HEK293T (cell line): ENCODE results near the gene TBC1D17.

Source experiments
- CTCF ChIA-PET: fragments of 350-600 bp; formaldehyde crosslinking; extraction: SDS; loops from one replicate; lab custom pipeline; 2021; ENCODE audit warnings: antibody characterized with exemption, inconsistent platforms; lab: Yijun Ruan, JAX
- POLR2A ChIA-PET: fragments of 350-600 bp; formaldehyde crosslinking; extraction: SDS; loops from one replicate; lab custom pipeline; 2020; ENCODE audit warnings: antibody characterized with exemption, inconsistent platforms; lab: Yijun Ruan, JAX
- DNase-seq: peaks from one replicate; pipeline ENCODE4 v3.0.0; 2012; ENCODE audit warnings: mixed read lengths; ENCODE audit errors: extremely low spot score
- ARNT ChIP-seq: fragments of 450-650 bp; IDR thresholded peaks from 2 replicates; pipeline ENCODE4 v1.6.1; 2017; ENCODE audit warnings: mild to moderate bottlenecking
- BHLHE40 ChIP-seq: fragments of 450-650 bp; IDR thresholded peaks from 2 replicates; pipeline ENCODE4 v1.6.1; 2016; ENCODE audit warnings: mild to moderate bottlenecking, moderate library complexity, borderline replicate concordance
- CTBP1 ChIP-seq: fragments of 450-650 bp; IDR thresholded peaks from 2 replicates; pipeline ENCODE4 v1.6.1; 2016; ENCODE audit warnings: borderline replicate concordance
- ELF4 ChIP-seq: fragments of 450-650 bp; IDR thresholded peaks from 2 replicates; pipeline ENCODE4 v1.6.1; 2017; ENCODE audit warnings: antibody characterized with exemption
- FOXA1 ChIP-seq: fragments of 450-650 bp; IDR thresholded peaks from 2 replicates; pipeline ENCODE4 v1.6.1; 2016; ENCODE audit warnings: mild to moderate bottlenecking
- FOXK2 ChIP-seq: fragments of 450-650 bp; IDR thresholded peaks from 2 replicates; pipeline ENCODE4 v1.6.1; 2016; ENCODE audit warnings: mild to moderate bottlenecking
- FOXM1 ChIP-seq: fragments of 450-650 bp; IDR thresholded peaks from 2 replicates; pipeline ENCODE4 v1.6.1; 2017; ENCODE audit warnings: mild to moderate bottlenecking, borderline replicate concordance
- HDGF ChIP-seq: fragments of 450-650 bp; IDR thresholded peaks from 2 replicates; pipeline ENCODE4 v1.6.1; 2017; ENCODE audit warnings: antibody characterized with exemption, borderline replicate concordance
- L3MBTL2 ChIP-seq: fragments of 450-650 bp; conservative IDR thresholded peaks from 2 replicates; pipeline ENCODE4 v1.6.1; 2016; ENCODE audit warnings: mild to moderate bottlenecking
- LEF1 ChIP-seq: fragments of 450-650 bp; IDR thresholded peaks from 2 replicates; pipeline ENCODE4 v1.6.1; 2017; ENCODE audit warnings: mild to moderate bottlenecking, borderline replicate concordance
- NFRKB ChIP-seq: fragments of 450-650 bp; IDR thresholded peaks from 2 replicates; pipeline ENCODE4 v1.6.1; 2016; ENCODE audit warnings: mild to moderate bottlenecking, moderate library complexity
- SP1 ChIP-seq: fragments of 450-650 bp; IDR thresholded peaks from 2 replicates; pipeline ENCODE4 v1.6.1; 2017
- SUZ12 ChIP-seq: fragments of 450-650 bp; IDR thresholded peaks from 2 replicates; pipeline ENCODE4 v1.6.1; 2016; ENCODE audit warnings: mild to moderate bottlenecking
- TARDBP ChIP-seq: fragments of 450-650 bp; IDR thresholded peaks from 2 replicates; pipeline ENCODE4 v1.6.1; 2016
- ZNF384 ChIP-seq: fragments of 450-650 bp; IDR thresholded peaks from 2 replicates; pipeline ENCODE4 v1.6.1; 2016
- TF ChIP-seq, protein P1 (sequence below): fragments of 450-650 bp; IDR thresholded peaks from 2 replicates; pipeline ENCODE4 v1.6.1; 2016

The TBC1D17 gene

DNA sequence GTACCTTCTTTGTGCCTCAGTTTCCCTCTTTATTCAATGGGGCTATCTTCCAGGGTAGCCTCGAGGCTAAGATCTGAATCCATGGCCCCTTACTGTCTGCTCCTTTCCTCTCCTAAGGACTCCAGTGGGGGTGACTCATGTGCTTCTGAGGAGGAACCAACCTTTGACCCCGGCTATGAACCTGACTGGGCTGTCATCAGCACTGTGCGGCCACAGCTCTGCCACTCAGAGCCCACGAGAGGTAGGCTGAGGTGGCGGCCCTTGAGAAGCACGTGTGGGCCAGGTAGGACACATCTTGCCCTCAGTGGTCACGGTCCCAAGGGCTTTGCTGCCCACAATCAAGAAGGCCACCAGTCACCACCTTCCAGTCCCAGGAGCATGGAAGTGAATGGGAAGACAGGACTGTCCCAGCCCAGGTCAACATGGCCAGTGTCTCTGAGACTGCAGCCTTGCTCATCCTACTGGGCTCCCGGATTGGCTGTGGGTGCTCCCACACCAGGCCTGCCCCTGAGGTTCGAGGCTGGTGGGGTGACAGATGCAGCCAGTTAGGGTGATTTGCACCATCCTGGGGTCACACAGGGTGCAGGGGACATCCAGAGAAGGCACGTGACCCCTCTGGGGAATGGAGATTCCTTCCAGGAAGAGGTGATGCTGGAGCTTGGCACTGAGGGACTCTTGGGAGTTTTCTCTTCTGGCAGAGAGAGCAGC is 2.8 kb downstream of the TBC1D17 start:
- CTCF ChIA-PET = no interaction called here
- TF ChIP-seq ARNT (no peak), FOXK2 (no peak), L3MBTL2 (no peak), FOXM1 (no peak), NFRKB (no peak), CTBP1 (no peak), SUZ12 (no peak), HDGF (no peak), ZNF384 (no peak)
- TF ChIP-seq, protein P1, sequence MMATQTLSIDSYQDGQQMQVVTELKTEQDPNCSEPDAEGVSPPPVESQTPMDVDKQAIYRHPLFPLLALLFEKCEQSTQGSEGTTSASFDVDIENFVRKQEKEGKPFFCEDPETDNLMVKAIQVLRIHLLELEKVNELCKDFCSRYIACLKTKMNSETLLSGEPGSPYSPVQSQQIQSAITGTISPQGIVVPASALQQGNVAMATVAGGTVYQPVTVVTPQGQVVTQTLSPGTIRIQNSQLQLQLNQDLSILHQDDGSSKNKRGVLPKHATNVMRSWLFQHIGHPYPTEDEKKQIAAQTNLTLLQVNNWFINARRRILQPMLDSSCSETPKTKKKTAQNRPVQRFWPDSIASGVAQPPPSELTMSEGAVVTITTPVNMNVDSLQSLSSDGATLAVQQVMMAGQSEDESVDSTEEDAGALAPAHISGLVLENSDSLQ = no peak
- POLR2A ChIA-PET = no interaction called here

DNA sequence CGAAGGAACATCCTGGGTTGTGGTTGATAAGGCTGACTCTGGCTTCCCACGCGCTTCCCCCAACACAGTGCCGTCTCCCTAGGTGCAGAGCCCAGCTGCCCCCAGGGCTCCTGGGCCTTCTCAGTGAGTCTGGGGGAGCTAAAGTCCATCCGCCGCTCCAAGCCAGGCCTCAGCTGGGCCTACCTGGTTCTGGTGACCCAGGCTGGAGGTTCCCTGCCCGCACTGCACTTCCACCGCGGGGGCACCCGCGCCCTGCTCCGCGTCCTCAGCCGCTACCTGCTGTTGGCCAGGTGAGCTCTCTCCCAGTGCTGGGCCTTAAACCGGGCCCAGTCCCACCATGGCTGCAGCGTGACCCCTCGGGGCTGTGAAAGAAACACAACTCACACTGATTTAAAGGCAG is 3.7 kb downstream of the TBC1D17 start:
- ChIA-PET POLR2A (interaction anchor here (1.3 kb wide), 2 partner anchors 12 to 16 kb away, joined by 3 read pairs; no protein-coding TSS in a partner anchor), CTCF (no interaction called here)
- DNase-seq = no peak
- TF ChIP-seq ZNF384 = no peak
- TF ChIP-seq FOXM1 = no peak
- TF ChIP-seq HDGF = no peak
- TF ChIP-seq BHLHE40 = no peak
- TF ChIP-seq LEF1 = no peak
- TF ChIP-seq CTBP1 = no peak
- TF ChIP-seq ARNT = no peak
- TF ChIP-seq NFRKB = no peak
- TF ChIP-seq TARDBP = no peak
- TF ChIP-seq, protein P1 = no peak
- no peak for TF ChIP-seq L3MBTL2
- no peak for TF ChIP-seq ELF4
- no peak for TF ChIP-seq SP1
- TF ChIP-seq SUZ12 = no peak
- no peak for TF ChIP-seq FOXA1
- no peak for TF ChIP-seq FOXK2

More for the DNA sequence above, 2.8 kb downstream of the TBC1D17 start:
- no peak for DNase-seq

DNA sequence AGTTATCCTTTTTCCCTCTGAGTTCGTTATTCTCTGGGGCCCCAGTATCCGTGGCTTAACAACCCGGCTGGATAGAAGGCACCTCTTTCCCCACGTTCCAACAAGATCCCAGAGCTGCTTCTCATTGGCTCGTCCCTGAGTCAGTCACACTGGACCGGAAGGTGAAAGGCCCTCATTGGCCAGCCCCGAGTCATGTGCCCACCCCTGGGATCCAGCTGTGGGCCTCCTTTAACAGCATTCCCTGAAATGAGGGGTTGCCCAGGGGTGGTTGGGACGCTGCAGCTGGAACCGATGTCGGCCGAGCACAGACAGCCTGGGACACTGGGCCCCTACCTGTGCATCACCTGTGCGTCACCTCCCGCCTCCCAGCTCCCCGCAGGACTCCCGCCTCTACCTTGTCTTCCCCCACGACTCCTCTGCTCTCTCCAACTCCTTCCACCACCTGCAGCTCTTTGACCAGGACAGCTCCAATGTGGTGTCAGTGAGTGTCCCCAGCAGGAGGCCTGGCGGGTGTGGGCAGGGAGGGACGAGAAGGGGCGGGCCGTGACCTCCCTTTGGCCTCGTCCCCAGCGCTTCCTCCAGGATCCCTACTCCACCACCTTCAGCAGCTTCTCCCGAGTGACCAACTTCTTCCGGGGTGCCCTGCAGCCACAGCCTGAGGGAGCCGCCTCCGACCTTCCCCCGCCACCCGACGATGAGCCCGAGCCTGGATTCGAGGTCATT is 4.3 kb downstream of the TBC1D17 start:
- ChIA-PET CTCF (no interaction called here), POLR2A (interaction anchor here (0.9 to 1.3 kb wide), 4 partner anchors 9 to 16 kb away, joined by 3 read pairs; no protein-coding TSS in a partner anchor)
- no peak for TF ChIP-seq CTBP1
- TF ChIP-seq, protein P1 = peak; percentile 96
- DNase-seq = no peak

DNA sequence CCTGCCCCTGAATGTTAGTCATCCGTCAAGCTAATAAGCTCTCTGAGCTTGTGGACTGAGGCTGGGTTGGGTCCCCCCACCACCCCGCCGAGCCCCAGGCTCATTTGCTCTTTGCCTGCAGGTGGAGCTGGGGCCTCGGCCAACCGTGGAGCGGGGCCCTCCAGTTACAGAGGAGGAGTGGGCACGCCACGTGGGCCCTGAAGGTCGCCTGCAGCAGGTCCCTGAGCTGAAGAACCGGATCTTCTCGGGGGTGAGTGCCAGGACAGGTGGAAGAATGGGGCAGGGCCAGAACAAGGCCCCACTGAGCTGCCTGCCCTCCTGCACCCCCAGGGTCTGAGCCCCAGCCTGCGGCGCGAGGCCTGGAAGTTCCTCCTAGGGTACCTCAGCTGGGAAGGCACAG is 5.1 kb downstream of the TBC1D17 start:
- ChIA-PET POLR2A (interaction anchor here (0.9 to 1.3 kb wide), 2 partner anchors 8 to 9 kb away, joined by 3 read pairs; no protein-coding TSS in a partner anchor), CTCF (no interaction called here)
- TF ChIP-seq SUZ12 (no peak), HDGF (no peak), FOXA1 (no peak), SP1 (no peak), LEF1 (no peak), L3MBTL2 (no peak), NFRKB (no peak), CTBP1 (no peak), FOXM1 (no peak), ARNT (no peak), BHLHE40 (no peak), ELF4 (no peak), ZNF384 (no peak), FOXK2 (no peak)
- TF ChIP-seq, protein P1 = no peak
- DNase-seq = no peak

DNA sequence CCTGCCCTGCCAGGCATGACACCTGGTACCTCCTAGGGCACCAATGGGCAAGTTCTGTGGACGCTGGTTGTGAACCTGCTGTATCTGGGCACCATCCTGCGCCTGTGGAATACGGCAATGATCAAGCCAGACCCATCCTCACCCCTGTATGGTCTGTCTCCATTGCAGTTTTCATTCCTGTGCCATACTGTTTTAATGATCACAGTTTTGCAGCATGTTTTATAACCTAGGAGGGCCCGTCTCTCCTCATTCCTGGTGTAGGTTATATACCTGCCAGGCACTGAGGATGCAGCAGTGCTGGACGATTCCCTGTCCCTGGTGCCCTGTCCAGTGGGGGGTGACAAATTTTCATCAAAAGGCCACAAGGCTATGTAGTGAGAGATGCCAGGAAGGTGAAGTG is 5.6 kb downstream of the TBC1D17 start:
- TF ChIP-seq BHLHE40 = no peak
- no peak for TF ChIP-seq ELF4
- TF ChIP-seq FOXM1 = no peak
- no peak for TF ChIP-seq L3MBTL2
- TF ChIP-seq FOXA1 = no peak
- TF ChIP-seq SUZ12 = no peak
- TF ChIP-seq ARNT = no peak
- TF ChIP-seq HDGF = no peak
- no peak for TF ChIP-seq SP1
- TF ChIP-seq TARDBP = no peak
- no peak for TF ChIP-seq ZNF384
- TF ChIP-seq FOXK2 = no peak
- TF ChIP-seq NFRKB = no peak
- TF ChIP-seq, protein P1 = no peak
- TF ChIP-seq LEF1 = no peak
- no peak for DNase-seq
- ChIA-PET CTCF (no interaction called here), POLR2A (interaction anchor here (0.9 to 1.3 kb wide), 2 partner anchors 8 to 9 kb away, joined by 3 read pairs; no protein-coding TSS in a partner anchor)
